Kidney capillary endothelial cell (primary cell): ENCODE measurements around the gene UBE2I.

Experiments
- DNase-seq: peaks from one replicate; pipeline ENCODE4 v3.0.0-alpha.2; 2018; ENCODE audit warnings: low spot score

The UBE2I gene

GRCh38 chr16:1330931-1331711 lies 21.7 kb downstream of the UBE2I start:
- no peak for DNase-seq

- peak; percentile 52 for DNase-seq
Measured at GRCh38 chr16:1331712-1332617, 22.5 kb downstream of the UBE2I start.

GRCh38 chr16:1332618-1333148 lies 23.2 kb downstream of the UBE2I start:
- no peak for DNase-seq

- DNase-seq = peak; percentile 28
Measured at GRCh38 chr16:1333149-1333812, 23.8 kb downstream of the UBE2I start, which contains the start of gene BAIAP3. TSS of gene BAIAP3 (plus strand) at chr16:1333645. CDS start at chr16:1338550, 4,905 bp downstream.

- no peak for DNase-seq
Measured at GRCh38 chr16:1333854-1334700, 24.6 kb downstream of the UBE2I start.

GRCh38 chr16:1334739-1335138 lies 25.3 kb downstream of the UBE2I start:
- no peak for DNase-seq

- DNase-seq = no peak
Measured at GRCh38 chr16:1335211-1335971, 26.0 kb downstream of the UBE2I start.

GRCh38 chr16:1335996-1336395 lies 26.6 kb downstream of the UBE2I start:
- DNase-seq = no peak

- no peak for DNase-seq
Measured at GRCh38 chr16:1336619-1337018, 27.2 kb downstream of the UBE2I start.

GRCh38 chr16:1337486-1337885 lies 28.1 kb downstream of the UBE2I start:
- no peak for DNase-seq

GRCh38 chr16:1338119-1338730 lies 28.8 kb downstream of the UBE2I start:
- DNase-seq = no peak

- DNase-seq = no peak
Measured at GRCh38 chr16:1338855-1339675, 29.6 kb downstream of the UBE2I start.

GRCh38 chr16:1340730-1341494 lies 31.5 kb downstream of the UBE2I start:
- DNase-seq = no peak

GRCh38 chr16:1341495-1342420 lies 32.3 kb downstream of the UBE2I start:
- no peak for DNase-seq

- peak; percentile 89 for DNase-seq
Measured at GRCh38 chr16:1342526-1343427, 33.3 kb downstream of the UBE2I start.
